Right ventricle myocardium inferior (tissue), 1 donor: ENCODE data around the gene SND1. TPM values are rescaled to one million over a fixed set of nuclear protein-coding genes. Genes with fewer than 3 reads are reported as not detected.

Source experiments
- ATAC-seq: fragments of 200-7000 bp; cut with Tn5 transposase; one replicate; pipeline ENCODE4 v1.9.1; 2020; ENCODE audit warnings: mild to moderate bottlenecking, moderate library complexity
- DNase-seq: peaks from one replicate; pipeline ENCODE4 v3.0.0; 2021; ENCODE audit errors: missing footprints
- intact Hi-C: fragments of 100-400 bp; cut with DNase I; formaldehyde crosslinking; loops from one replicate; pipeline ENCODE4 v1.11.0; 2022
- total RNA-seq: library from RNA; stranded (reverse); fragmentation: NEBNext Ultra II Directional; extraction: Animal tissue kit (Norgen Biotek cat#: 25700); gene quantifications from one replicate; pipeline ENCODE4 v1.2.1, GENCODE V29; 2021
- donor health status: DM: no; HTN: yes; CAD: no; lungs with severe emphysema.

The SND1 gene
- total RNA-seq, 1 donor from 2014 or later, result 85.0 TPM

DNA sequence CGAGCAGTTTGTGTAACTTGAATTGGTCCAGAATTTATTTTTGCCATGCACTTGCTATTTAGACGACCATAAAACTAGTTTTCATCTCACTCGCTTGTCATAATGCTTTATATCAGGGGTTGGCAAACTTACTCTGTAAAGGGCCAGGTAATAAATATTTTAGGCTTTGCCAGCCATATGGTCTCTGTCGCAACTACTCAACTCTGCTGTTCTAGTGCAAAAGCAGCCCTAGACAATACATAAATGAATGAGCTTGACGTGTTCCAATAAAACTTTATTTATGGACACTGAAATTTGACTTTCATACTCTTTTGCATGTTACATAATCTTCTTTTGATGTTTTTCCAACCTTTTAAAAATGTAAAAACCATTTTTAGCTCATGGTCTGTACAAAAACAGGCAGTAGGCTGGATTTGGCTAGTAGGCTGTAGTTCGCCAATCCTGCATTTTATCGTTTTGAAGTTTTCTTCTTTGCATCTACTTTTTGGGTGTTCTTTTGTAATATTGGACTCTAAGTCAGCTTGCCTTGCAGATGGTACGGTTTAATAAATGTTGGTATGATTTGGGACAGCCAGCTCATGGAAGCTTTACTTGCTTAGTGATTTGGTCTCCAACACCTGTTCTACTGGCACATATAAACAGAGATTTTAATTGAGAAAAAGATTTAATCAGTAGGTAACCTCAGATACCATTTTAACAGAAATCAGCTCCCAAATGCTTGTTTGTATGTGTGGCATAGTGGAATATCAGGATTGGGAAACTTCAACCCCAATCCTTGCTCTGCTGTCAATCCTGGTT lies 25.6 kb downstream of the SND1 start:
- DNase-seq, result no peak
- intact Hi-C loops, result no loop called here
- no peak for ATAC-seq

DNA sequence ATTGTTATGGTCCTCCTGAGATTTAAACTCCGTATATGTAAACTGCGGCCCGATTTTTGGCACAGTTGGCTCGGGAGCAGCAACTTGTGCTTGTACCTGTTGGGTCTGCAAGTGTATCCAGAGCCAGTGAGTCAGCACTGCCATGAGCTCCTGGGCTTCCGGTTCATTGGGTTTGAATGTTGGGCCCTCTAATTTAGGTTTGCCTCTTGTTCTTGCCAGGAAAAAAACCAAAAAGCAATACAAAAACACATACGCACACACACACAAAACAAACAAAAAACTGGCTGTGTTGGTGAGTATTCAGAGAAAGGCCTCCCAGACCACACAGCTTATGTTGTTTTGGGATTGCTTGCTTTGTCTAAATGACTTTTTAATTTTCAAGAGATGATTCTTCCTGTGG lies 26.3 kb downstream of the SND1 start:
- DNase-seq (no peak), ATAC-seq (no peak)
- intact Hi-C loops, result no loop called here

DNA sequence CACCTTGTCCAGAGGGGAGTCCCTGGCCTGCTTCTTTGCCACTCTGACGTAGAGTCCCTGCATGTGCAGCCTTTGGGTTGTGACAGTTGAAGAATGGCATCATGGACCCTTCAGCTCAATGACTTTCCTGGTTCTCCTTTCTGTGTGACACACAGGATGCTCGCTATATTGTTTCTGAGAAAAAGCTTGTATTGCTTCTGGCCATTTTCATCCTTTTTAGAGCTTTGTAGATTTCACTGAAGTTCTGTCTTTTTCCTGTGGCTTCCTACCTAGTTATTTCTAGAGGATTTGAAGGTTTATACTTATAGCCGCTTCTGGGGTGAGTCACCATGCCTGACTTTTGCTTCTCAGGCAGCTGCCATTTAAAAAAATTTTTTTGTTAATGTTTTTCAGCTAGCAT lies 27.0 kb downstream of the SND1 start:
- DNase-seq (no peak), ATAC-seq (no peak)
- intact Hi-C loops, result no loop called here

DNA sequence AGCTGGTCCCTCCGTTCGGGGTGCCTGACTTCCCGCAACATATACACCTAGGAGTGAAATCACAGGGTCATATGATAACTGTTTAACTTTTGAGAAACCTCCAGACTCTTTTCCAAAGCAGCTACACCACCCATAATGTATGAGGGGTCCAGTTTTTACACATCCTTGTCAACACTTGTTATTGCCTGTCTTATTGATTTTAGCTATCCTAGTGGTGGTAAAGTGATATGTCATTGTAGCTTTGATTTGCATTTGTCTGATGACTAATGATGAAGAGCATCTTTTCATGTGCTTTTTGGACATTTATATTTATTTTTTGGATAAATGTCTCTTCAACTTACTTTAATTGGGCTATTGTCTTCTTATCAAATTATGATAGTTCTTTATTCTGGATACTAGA lies 29.0 kb downstream of the SND1 start:
- ATAC-seq (no peak), DNase-seq (no peak)
- intact Hi-C loops, result no loop called here

DNA sequence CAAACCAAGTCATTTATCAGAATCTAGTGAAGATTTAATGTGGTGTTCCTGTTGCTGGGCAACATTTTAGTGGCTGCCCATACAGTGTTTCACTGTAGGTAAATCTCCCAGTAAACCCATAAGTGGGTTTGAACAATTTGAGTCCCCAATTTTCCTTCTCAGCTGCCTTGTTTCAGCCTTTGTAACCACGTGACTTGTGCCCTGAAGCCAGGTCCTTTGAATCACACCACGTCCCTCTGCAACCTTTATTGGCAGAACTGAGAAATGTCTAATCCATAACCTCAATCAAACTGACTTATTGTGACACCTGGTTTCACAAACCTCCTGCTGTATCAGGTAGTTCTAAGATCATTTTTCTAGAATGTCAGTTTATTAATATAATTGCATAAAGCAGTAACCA lies 30.1 kb downstream of the SND1 start:
- ATAC-seq (no peak), DNase-seq (no peak)
- intact Hi-C loops, result no loop called here

DNA sequence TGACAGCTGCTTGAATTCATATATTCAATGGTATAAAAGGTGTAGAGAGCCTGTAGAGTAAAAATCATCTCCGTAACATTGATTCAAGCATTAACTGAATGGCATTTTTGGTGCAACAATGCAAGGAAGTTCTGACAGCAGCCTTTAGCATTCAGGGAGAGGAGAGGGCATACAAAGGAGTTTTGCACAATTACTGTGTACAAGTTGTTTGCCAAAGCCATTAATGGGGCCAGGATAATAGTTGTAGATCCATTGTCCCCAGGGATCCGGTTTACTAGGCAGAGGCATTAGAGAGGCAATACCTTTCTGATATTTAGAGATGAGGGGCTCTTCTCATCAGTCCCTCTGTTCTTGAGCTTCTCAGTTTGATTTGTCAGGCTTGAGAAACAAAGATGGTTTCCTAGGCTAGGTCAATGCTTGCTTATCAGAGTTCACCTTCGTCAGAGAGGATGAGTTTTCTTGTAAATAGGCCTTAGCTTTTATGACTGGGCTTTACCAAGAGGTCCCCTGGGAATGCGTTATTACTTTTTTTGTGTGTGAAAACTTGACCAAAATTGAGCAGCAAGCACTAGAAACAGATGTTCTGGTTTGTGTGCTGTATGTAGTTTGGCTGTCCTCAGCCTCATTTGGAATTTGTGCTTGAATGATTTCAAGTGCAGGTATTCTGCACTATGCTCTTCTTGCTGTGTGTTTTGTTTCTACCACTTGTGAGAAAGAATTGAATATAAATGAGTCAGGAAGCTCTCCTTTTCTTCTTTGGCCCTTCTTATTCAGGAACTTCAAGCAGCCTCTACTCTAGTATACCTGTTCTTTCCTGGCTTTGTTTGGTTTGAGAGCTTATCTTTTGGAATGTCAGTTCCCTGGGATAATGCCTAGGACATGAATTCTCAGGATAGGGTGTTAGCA lies 32.0 kb downstream of the SND1 start:
- ATAC-seq (no peak), DNase-seq (no peak)
- intact Hi-C loops, result no loop called here

DNA sequence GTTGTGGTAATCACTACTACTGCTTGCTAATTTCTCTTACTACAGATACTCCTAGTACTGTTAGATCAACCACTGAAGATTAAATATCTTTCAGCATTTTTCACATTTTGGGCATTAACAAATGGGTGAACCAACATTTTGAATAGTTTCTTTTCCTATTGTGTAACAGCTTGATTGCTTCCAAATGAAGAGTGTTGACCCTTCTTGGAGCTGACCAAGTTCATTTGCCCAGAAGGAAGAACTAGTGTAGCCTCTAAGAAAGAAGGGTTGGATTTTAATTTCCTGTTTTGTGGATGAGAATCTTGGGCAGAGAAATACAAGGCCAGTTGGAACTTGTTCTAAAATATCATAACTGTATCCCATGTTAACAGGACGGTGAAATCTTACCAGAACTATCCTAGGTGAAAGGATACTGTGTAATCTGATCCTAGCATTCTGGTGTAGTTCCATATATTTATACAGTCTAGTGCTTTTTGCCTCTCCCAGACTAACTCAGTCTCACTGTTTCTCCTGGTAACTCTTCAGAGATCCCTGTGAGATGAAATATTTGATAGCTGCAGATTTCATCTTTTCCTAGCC lies 37.3 kb downstream of the SND1 start:
- ATAC-seq (no peak), DNase-seq (no peak)
- intact Hi-C loops, result no loop called here

DNA sequence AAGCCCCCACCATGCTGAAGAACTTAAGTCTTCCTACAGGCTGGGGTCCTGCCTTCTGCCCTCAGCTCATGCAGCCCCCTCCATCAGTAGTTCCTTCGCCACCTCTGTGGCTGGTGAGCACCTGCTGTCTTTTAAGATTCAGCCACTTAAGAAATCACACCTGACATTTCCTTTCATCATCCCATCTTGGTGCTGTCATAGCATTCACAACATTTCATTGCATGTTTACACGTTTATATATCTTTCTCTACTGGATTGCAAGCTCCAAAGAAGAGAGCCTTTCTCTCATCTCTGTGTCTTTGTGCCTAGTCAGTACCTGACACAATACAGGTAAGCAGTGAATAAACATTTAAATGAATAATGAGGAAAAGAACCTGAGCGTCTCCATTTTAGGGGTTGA lies 38.3 kb downstream of the SND1 start:
- intact Hi-C loops, result no loop called here
- ATAC-seq (no peak), DNase-seq (no peak)

DNA sequence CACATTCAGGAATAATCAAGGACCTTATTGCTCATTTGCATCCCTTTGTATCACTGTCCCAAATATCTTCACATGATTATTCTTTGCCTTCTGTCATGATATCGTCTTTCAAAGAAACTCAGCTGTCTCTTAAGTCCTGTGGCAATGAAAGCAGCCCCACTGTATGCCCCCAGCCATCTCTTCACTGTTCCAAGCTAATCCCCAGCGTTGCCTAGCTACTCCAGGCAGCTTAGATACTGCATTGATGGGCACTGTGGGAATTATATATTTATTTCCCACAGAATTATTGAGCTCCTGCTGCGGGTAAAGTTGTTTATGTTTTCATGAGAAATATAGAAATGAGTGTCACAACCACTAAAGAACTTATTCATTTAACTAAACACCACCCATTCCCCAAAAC lies 38.8 kb downstream of the SND1 start:
- intact Hi-C loops, result no loop called here

DNA sequence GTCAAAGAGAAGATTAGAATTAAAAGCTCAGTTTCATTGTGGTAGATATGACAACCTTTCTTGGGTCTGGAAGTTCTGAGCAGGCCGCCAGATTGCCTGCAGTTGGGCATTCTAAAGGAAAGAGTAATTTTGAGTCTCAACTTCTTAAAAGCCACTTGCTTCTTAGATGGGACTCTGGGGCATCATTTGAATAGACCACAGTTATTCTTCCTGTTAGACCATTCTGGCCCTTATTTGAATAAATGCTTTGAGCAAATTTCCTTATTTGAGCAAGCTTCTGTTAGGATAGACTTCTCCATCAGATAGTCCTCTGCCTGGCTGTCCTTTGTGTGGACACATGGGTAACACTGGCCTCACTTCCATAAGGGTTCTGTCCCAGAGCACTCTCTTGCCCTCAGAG lies 40.2 kb downstream of the SND1 start:
- no peak for ATAC-seq
- DNase-seq, result no peak
- intact Hi-C loops, result no loop called here

More for the DNA sequence above, 38.8 kb downstream of the SND1 start:
- ATAC-seq, result no peak
- DNase-seq, result no peak

DNA sequence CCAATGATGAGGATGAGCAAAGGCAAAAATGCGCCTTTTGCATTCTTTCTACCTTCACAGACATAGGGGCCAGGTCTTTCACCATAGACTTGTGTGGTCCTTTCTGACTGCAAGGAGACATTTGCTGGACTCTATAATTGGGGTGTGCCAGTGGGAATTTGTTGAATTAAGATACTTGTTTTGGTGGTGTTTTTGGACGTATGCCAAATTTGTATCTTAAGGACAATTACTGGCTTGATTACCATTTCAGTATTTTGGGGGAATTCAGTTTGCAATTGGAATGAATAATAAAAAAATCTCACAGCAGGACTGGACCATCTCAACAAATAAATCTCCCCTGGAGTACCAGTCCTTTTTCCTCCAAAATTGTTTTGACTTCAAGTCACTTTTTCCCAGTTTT lies 47.9 kb downstream of the SND1 start:
- intact Hi-C loops, result no loop called here
- DNase-seq, result no peak
- ATAC-seq, result no peak

DNA sequence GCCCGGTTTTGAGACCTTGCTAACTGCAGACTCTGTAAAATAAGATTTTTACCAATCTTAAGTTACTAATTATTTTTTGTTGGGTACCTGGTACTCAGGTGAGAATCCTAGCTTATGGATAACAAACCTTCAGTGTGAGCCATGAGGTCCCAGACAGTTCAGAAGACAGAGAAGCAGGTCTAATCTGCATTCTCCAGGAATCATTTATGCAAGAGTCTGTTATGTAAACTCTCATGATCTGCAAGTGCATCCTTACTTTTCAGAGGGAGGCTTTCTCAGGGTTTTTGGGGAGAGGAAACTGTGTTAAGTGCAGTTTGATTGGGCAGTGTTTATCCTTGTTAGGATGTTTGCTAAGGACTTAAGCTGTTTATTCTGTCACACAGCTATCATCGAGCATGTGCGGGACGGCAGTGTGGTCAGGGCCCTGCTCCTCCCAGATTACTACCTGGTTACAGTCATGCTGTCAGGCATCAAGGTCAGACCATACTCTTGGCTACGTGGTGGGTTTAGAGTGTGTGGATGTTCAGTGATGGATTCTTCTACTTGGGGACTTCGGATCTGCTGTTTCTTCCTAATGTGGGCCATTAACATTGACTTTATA lies 50.2 kb downstream of the SND1 start:
- intact Hi-C loops, result no loop called here
- ATAC-seq, result no peak
- no peak for DNase-seq

DNA sequence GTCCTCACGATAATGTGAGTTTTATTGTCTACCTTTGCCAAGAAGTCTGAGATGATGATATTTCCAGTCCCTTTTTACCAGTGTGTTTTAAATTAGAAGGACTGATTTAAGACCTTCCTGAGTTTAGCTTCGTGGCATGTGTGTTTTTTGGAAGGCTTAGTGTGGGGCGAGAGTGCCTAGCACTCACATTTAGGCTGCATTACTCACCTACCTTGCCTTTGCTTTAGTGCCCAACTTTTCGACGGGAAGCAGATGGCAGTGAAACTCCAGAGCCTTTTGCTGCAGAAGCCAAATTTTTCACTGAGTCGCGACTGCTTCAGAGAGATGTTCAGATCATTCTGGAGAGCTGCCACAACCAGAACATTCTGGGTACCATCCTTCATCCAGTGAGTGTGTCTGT lies 50.9 kb downstream of the SND1 start:
- intact Hi-C loops, result no loop called here
- DNase-seq (no peak), ATAC-seq (no peak)

DNA sequence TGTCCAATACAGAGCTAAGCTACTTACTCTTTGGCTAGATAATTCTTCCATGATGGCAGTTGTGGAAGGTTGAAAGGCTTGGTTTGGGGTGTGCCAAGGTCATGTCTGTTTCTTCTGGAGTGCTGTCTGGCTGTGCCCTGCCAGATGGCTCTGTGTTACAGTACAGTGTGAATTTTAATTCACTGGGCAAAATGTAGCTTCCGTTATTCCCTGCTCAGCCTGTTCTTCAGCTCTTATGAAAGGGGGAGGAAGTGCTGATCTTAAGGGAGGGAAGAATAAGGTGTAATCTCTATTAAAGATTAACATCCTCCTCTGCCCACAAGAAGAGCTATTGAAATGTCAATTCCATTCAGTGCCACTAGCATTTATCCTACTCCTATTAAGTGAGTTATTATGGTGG lies 52.2 kb downstream of the SND1 start:
- DNase-seq, result no peak
- no peak for ATAC-seq
- intact Hi-C loops, result no loop called here

DNA sequence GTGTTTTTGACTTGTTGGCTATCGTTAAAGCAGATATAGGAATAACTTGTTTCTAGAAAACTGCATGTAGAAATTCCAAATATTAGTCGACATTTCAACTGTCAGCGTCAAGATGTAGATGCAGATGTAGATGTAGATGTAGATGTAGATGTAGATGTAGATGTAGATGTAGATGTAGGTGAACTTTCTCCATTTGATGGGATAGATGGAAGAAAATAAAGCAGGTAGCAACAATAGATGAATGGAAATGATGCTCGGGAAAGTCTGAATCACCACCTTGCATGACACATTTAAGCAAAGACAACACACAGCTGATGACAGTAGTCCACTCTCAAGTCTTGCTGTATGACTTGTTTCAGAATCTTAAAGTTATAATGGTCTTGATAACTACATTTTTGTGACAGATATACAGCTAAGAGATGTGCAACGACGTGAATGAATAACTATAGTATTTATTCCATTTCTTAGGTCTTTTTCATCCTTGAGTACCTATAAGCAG lies 53.5 kb downstream of the SND1 start:
- intact Hi-C loops, result no loop called here
- DNase-seq (no peak), ATAC-seq (no peak)

DNA sequence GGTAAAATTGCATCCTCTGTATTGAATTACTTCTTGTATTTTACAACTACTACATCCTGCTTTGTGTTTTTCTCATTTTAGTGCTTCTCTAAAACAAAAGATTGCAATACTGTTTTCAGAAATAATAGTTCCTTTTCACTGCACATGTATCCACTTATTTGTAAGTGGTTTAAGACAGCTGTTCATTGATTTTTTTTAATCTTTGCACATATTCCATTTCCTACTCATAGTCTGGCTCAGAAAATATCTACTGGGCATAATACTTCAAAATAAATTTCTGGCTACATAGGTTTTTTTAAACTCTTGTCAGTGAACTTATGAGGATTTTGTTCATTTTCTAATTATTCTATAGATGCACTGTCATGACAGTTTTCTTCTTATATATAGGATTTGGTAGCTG lies 54.8 kb downstream of the SND1 start:
- intact Hi-C loops, result no loop called here

DNA sequence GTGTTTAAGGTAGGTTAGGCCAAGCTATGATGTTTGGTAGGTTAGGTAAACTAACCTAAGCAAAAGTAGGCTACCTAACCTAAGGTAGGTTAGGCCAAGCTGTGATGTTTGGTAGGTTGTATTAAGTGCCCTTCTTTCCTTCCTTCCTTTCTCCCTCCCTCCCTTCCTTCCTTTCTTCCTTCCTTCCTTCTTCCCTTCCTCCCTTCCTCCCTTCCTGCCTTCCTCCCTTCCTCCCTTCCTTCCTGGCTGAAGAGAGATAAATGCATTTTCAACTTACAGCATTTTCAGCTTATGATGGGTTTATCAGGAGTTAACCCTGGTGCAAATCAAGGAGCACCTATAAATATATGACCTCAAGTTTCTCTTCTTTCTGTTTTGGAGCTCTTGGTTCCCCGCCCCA lies 56.2 kb downstream of the SND1 start:
- intact Hi-C loops, result loop anchor here (2.0 kb wide), 1 partner anchor 501 kb away; no protein-coding TSS in a partner anchor
- no peak for DNase-seq
- no peak for ATAC-seq

More for the DNA sequence above, 54.8 kb downstream of the SND1 start:
- ATAC-seq, result no peak
- DNase-seq, result no peak

DNA sequence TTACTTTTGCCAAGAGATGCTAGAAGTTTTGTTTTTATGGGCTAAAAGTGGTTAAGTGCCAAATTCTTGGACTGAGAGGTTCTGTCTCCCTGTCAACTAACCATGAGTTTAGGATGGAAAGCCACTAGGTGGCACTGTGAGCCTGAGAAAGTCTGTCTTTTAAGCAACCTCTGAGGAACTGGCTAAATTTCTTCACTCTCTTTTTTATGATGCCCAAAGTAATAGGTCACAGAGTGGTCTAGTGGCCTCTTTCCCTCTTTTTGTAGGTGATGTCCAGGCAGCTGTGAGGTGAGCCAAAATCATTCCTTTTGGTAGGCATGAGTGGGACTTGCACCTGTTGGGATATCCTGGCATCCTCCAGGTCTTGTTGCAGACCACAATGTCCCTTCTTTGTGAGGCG lies 56.8 kb downstream of the SND1 start:
- intact Hi-C loops, result loop anchor here (2.0 kb wide), 1 partner anchor 500 kb away; no protein-coding TSS in a partner anchor
- no peak for DNase-seq
- ATAC-seq, result peak; percentile 81

DNA sequence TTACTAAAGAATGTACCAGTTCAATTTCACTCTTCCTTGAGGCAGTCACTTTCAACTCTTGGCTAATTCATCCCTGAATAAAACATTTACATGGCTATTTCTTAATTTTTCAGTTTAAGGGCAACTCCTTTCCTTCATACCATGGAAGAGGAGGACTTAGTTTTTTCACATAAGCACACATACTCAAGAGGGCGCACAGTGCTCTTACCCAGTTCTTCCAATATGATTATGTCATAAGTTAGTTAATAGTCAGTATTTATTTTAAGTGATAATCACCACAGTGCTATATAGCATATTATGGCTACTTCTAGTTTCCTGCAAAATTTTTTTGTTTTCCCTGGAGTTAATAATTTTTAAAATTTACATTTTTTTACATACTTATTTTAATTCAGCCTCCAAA lies 58.6 kb downstream of the SND1 start:
- DNase-seq (no peak), ATAC-seq (no peak)
- intact Hi-C loops, result no loop called here
